Lower leg skin (tissue), 3 donors: ENCODE data around the gene C17orf58.
"Not testable (repeated sequence)": the region's sequence is repeated elsewhere in the genome, so short reads cannot be mapped to it uniquely, and the experiment has no call there.

Experiments used
- CTCF ChIP-seq, 3 donors: fragments of 450-650 bp; IDR thresholded peaks; one replicate each; pipeline ENCODE4 v1.5.1; 2016; ENCODE audit warnings: antibody characterized with exemption in 3 of 3, mild to moderate bottlenecking in 3 of 3, moderate library complexity in 2 of 3
- POLR2A ChIP-seq, 2 donors: fragments of 450-650 bp; IDR thresholded peaks; one replicate each; pipeline ENCODE4 v1.6.1; 2016 to 2017; ENCODE audit warnings: antibody characterized with exemption in 2 of 2, mild to moderate bottlenecking in 1 of 2, moderate library complexity in 1 of 2

- not testable (repeated sequence) for TF ChIP-seq CTCF, POLR2A (IDR thresholded peaks at IDR 0.05)
These were observed 24.5 kb upstream of the C17orf58 start for GRCh38 chr17:68020791-68021190.
